ENCODE data around the gene ZBTB14.
A peak's percentile ranks its signal among the peaks of the same experiment; 100 is the strongest.

ZBTB14 gene

GRCh38 chr18:5287854-5288253 is 7.7 kb downstream of the ZBTB14 start:
- DNase-seq = no peak

GRCh38 chr18:5286525-5286924 is 9.0 kb downstream of the ZBTB14 start:
- DNase-seq = no peak

- peak; percentile 18 for DNase-seq
These were observed 10.2 kb downstream of the ZBTB14 start for GRCh38 chr18:5285326-5285725.

- no peak for DNase-seq
These were observed 10.7 kb downstream of the ZBTB14 start for GRCh38 chr18:5284808-5285207.

GRCh38 chr18:5282770-5283169 is 12.8 kb downstream of the ZBTB14 start:
- DNase-seq = no peak

GRCh38 chr18:5276947-5277346 is 18.6 kb downstream of the ZBTB14 start:
- DNase-seq = no peak

GRCh38 chr18:5275872-5276271 is 19.7 kb downstream of the ZBTB14 start:
- no peak for DNase-seq

GRCh38 chr18:5268874-5269273 is 26.7 kb downstream of the ZBTB14 start:
- no peak for DNase-seq

GRCh38 chr18:5266721-5267120 is 28.8 kb downstream of the ZBTB14 start:
- DNase-seq = no peak

GRCh38 chr18:5253910-5254309 is 41.6 kb downstream of the ZBTB14 start:
- no peak for DNase-seq

GRCh38 chr18:5251117-5251516 is 44.4 kb downstream of the ZBTB14 start:
- DNase-seq = no peak

- no peak for DNase-seq
These were observed 44.9 kb downstream of the ZBTB14 start for GRCh38 chr18:5250603-5251002.

- no peak for DNase-seq
These were observed 50.6 kb downstream of the ZBTB14 start for GRCh38 chr18:5244941-5245340.

GRCh38 chr18:5239447-5239846 is 56.1 kb downstream of the ZBTB14 start:
- no peak for DNase-seq

All from COR-L47 (cell line).